ENCODE data around the gene SH3BP2. TPM values are rescaled to one million over a fixed set of nuclear protein-coding genes. Genes with fewer than 3 reads are reported as not detected.
A peak's percentile ranks its signal among the peaks of the same experiment; 100 is the strongest.

Gene SH3BP2, protein sequence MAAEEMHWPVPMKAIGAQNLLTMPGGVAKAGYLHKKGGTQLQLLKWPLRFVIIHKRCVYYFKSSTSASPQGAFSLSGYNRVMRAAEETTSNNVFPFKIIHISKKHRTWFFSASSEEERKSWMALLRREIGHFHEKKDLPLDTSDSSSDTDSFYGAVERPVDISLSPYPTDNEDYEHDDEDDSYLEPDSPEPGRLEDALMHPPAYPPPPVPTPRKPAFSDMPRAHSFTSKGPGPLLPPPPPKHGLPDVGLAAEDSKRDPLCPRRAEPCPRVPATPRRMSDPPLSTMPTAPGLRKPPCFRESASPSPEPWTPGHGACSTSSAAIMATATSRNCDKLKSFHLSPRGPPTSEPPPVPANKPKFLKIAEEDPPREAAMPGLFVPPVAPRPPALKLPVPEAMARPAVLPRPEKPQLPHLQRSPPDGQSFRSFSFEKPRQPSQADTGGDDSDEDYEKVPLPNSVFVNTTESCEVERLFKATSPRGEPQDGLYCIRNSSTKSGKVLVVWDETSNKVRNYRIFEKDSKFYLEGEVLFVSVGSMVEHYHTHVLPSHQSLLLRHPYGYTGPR
- total RNA-seq (2014; rRNA removed; shearing (Covaris generic)): 20.4 and 35.5 TPM in 2 replicates

DNA sequence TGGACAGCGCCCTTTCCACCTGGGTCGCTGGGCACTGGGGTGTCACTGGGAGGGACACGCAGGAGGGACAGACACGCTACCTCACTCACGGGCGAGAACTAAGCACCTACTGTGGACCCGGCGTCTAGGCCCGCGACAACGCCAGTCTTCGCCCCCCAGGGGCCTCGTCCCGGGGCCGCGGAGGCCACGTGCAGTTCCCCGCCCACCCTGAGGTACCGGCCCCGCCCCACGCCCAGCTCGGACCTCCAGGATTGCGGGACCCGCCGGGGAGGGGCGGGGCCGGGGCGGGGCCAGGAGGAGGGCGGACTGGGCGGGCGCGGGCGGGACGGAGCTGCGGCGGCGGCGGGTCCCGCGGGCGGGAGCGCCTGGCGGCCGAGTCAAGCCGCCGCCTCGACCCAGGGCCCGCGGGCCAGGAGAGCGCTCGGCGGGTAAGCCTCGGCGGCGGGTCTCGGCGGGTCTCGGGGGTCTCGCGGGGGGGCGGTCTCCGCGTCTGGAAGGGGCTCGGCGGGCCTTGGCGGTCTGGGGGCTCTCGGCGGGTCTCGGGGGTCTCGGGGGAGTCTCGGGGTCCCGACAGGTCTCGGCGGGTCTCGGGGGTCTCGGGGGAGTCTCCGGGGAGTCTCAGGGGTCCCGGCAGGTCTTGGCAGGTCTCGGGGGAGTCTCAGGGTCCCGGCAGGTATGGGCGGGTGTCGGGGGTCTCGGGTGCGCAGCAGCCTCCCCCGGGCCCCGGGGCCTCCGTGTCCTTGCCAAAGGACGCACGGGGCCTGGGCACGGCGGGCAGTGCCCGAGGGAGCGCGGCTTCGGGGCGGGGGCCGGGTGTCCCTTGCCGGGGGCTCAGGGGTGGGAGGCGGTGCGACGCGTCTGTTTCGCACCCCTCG, at the start of gene SH3BP2:
Gene SH3BP2 (plus strand): TSS at position 375 of the 875 bp plus-strand sequence. CDS start 27,533 bp downstream, outside the sequence.
- H3K4me3 ChIP-seq (ENCODE audit: insufficient read depth, low read depth, low read length): peak within 1 kb of the TSS; percentile 55
- no peaks in the 10 kb centered on the region for H3K36me3 ChIP-seq (replicated peaks; ENCODE audit: control insufficient read depth, insufficient read depth, low read length)
- H3K27me3 ChIP-seq (ENCODE audit: control insufficient read depth, insufficient read depth, low read length): peaks cover 12% of the 10 kb centered on the region
- peak; percentile 98 for DNase-seq

DNA sequence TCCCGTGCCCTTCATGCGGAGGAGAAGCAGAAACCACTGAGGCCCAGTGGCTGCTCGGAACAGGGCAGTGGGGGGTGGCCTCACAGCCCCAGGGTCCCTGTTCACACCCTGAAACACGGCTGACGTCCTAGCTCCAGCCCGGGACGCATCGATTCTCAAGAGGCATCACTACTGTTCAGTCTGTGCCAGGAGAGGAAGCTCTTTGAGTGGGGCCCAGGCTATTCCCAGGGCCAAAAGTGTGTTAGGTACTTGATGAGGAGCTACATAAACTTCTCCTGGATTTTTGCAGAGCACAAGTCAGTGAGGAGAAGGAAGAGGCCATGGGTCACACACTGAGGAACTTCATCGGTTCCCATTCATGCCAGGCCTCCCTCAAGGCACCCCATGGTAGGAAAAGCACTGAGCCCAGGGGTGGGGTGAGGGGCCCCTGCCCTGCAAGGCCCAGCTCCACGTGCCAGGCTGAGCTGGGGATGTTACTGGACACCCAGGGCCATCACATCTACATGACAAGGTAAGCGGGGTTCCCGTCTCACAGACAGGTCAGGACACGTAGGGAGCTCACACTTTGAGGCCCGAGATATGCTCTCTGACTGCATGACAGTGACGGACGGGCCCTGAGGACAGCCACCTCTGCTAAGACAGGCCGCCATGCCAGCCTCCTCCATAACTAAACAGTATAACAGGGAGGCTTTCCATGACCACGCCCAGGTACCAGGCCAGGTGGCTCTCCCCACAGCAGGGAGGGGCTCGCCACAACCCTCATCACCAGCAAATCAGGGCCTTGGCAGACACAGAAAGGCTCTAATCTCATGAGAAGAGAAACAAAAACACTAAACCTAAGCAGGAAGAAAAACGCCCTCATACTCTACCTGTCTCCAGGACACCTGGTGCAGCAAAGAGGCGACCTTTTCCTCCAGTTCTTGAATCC, 49.1 kb upstream of the SH3BP2 start:
- DNase-seq: peak; percentile 47
- H3K27me3 ChIP-seq (ENCODE audit: control insufficient read depth, insufficient read depth, low read length): no peaks in the 10 kb centered on the region
- peaks cover 26% of the 10 kb centered on the region for H3K36me3 ChIP-seq (replicated peaks; ENCODE audit: control insufficient read depth, insufficient read depth, low read length)
- H3K4me3 ChIP-seq (ENCODE audit: insufficient read depth, low read depth, low read length): no peak overlapping the region

GRCh38 chr4:2744576-2745270, 48.2 kb upstream of the SH3BP2 start:
- H3K27me3 ChIP-seq (ENCODE audit: control insufficient read depth, insufficient read depth, low read length): no peaks in the 10 kb centered on the region
- H3K4me3 ChIP-seq (ENCODE audit: insufficient read depth, low read depth, low read length): no peak overlapping the region
- DNase-seq: peak; percentile 32
- peaks cover 26% of the 10 kb centered on the region for H3K36me3 ChIP-seq (replicated peaks; ENCODE audit: control insufficient read depth, insufficient read depth, low read length)

- no peak for DNase-seq
- H3K4me3 ChIP-seq (ENCODE audit: insufficient read depth, low read depth, low read length): no peak overlapping the region
- peaks cover 26% of the 10 kb centered on the region for H3K36me3 ChIP-seq (replicated peaks; ENCODE audit: control insufficient read depth, insufficient read depth, low read length)
- no peaks in the 10 kb centered on the region for H3K27me3 ChIP-seq (ENCODE audit: control insufficient read depth, insufficient read depth, low read length)
Observed at GRCh38 chr4:2745516-2745915, 47.4 kb upstream of the SH3BP2 start.

DNA sequence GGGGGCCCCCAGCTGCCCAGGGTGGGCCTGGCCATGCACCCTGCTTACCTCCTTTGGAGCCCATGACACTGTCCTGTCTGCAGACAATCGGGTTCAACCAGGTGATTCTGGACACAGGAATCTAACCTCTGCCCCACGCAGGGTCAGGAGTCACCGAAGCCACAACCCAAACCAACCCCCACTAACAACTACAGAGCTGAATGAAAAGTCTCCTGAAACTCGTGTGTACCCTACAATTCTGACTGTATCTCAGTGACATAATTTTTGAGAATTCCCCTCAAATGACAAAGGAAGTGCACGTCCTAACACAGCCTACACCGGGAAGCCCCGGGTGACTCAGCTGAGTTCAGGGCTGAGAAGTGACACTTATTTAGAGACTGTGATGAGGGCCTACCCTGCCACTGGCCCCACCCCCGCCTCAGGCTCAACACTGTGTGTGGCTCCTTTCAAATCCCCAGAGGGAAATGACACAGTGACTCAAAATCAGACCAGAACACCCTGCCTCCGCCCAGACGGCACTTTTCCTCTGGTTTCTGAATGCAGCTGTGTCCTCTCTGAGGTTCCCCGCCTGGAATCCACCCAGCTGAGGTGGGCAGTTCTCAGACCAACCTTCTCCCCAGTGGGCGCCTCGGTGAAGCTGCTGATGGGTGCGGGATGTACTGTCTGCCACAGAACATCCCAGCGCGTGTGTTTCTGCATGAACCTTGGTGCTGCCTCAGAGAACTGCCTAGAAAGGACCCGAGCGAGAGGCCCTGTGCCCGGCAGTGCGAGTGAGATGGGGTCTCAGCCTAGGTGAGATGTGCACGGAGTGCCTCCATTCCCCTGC, 46.7 kb upstream of the SH3BP2 start:
- peak; percentile 35 for DNase-seq
- no peak overlapping the region for H3K4me3 ChIP-seq (ENCODE audit: insufficient read depth, low read depth, low read length)
- peaks cover 26% of the 10 kb centered on the region for H3K36me3 ChIP-seq (replicated peaks; ENCODE audit: control insufficient read depth, insufficient read depth, low read length)
- H3K27me3 ChIP-seq (ENCODE audit: control insufficient read depth, insufficient read depth, low read length): no peaks in the 10 kb centered on the region

DNA sequence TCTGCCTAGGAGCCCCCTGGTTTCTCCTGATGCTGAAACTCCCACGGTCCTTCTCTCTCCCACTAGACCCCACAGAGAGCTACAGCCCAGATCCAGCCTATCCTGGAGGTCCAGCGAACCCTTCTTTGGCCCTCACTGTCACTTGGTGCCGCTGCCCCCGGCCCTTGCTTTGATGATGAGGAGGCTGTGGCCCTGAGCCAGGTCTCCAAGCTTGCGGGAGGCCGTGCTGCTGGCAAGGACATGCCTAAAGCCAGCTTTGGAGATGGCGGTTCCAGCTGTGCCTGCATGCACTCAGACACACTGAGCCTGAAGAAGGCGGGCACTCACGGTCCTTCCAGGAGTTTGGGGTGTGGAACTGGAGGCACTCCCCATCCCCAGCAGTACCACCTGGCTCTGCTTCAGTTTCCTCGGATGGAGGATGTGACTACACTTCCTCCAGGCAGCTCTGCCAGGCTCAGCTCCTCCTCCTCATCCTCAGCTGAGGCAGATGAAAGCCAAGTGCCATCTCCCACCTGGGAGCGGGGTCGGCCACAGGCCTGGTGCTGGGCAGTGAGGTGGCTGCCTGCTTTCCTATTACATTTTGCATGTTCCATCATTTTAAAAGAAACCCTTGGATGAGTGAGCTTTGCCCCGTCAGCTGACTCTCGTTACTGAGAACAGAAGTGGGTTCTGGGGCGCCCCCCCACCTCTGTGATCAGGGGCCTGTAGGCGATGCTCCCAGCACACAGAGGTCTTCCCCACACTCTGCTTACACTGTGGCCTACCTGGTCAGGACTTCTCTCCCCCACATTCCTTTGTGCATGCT, 45.8 kb upstream of the SH3BP2 start:
- Histone ChIP-seq H3K36me3 (replicated peaks; ENCODE audit: control insufficient read depth, insufficient read depth, low read length) (peaks cover 26% of the 10 kb centered on the region), H3K4me3 (ENCODE audit: insufficient read depth, low read depth, low read length) (no peak overlapping the region), H3K27me3 (ENCODE audit: control insufficient read depth, insufficient read depth, low read length) (no peaks in the 10 kb centered on the region)
- no peak for DNase-seq

DNA sequence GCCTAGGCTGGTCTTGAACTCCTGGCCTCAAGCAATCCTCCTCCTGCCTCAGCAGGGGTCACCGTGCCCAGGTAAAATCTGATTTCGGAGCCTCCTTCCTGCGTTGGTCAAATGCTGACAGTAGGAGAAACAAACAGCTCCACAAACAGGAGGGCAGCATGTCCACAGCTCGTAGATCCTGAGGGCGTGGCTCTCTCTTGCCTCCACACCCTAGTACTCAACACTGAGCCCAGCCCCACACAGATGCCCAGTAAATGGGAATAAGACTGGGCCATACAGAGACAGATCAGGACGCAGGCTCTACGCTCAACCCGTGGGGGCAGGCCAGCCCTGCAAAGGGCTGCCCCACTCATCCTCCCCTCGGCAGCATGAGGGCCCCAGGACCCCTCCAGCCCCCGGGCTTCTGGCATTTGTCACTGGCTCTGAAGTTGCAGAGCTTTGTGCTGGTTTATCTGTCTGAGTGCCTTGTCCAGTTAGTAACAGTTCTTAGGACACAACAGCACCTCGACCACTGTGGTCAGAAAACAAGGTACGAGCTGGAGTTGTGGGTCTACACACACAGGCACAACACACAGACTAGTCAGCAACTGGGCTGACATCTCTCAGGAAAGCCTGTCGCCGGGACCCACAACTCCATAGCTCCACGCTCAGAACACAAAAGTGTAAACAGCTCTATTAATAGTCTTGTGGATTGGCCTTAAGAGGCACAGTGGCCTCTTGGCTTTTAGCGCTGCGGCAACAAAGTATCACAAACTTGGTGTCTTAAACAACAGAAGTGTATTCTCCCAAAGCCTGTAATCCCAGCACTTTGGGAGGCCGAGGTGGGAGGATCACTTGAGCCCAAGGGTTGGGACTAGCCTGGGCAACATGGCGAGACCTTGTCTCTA, 41.9 kb upstream of the SH3BP2 start:
- Histone ChIP-seq H3K27me3 (ENCODE audit: control insufficient read depth, insufficient read depth, low read length) (no peaks in the 10 kb centered on the region), H3K4me3 (ENCODE audit: insufficient read depth, low read depth, low read length) (no peak overlapping the region), H3K36me3 (replicated peaks; ENCODE audit: control insufficient read depth, insufficient read depth, low read length) (peaks cover 8% of the 10 kb centered on the region)
- peak; percentile 47 for DNase-seq

- no peak for DNase-seq
- no peaks in the 10 kb centered on the region for H3K27me3 ChIP-seq (ENCODE audit: control insufficient read depth, insufficient read depth, low read length)
- H3K4me3 ChIP-seq (ENCODE audit: insufficient read depth, low read depth, low read length): no peak overlapping the region
- H3K36me3 ChIP-seq (replicated peaks; ENCODE audit: control insufficient read depth, insufficient read depth, low read length): no peaks in the 10 kb centered on the region
Observed at GRCh38 chr4:2753436-2753835, 39.4 kb upstream of the SH3BP2 start.

DNA sequence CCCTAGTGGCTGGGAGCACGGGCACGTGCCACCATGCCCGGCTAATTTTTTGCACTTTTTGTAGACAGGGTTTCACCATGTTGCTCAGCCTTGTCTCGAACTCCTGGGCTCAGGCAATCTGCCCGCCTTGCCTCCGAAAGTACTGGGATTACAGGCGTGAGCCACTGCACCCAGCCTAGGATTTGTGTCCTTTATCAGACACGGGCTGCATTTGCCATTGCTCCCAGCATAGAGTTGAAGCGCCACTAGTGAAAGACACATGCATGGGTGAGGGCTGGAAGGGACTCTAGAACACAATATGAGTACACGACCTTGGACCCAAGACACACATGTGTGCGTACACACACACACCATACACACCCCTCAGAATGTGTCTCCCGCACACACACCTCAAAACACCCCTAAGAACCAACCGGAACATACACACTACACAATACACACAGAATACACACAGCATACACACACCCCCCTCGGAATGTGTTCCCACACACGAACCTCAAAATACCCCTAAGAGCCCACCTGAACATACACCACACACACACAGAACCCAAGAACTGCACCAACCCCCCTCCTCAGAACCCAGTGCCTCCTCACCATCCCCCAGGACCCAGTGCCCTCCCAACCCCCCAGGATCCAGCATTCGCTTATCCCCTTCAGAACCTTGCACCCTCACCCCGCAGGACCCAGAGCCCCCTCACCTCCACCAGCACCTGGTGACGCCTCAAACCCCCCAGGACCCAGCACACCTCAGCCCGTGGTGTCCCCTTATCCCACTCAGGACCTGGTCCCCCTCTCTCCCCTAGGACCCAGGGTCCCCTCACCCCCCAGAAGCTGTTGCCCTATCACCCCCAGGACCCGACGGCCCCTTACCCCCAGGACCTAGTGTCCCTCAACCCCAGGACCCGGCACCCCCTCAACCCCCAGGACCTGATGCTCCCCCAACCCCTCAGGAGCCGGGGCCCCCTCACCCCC, 37.8 kb upstream of the SH3BP2 start:
- peak; percentile 72 for DNase-seq

DNA sequence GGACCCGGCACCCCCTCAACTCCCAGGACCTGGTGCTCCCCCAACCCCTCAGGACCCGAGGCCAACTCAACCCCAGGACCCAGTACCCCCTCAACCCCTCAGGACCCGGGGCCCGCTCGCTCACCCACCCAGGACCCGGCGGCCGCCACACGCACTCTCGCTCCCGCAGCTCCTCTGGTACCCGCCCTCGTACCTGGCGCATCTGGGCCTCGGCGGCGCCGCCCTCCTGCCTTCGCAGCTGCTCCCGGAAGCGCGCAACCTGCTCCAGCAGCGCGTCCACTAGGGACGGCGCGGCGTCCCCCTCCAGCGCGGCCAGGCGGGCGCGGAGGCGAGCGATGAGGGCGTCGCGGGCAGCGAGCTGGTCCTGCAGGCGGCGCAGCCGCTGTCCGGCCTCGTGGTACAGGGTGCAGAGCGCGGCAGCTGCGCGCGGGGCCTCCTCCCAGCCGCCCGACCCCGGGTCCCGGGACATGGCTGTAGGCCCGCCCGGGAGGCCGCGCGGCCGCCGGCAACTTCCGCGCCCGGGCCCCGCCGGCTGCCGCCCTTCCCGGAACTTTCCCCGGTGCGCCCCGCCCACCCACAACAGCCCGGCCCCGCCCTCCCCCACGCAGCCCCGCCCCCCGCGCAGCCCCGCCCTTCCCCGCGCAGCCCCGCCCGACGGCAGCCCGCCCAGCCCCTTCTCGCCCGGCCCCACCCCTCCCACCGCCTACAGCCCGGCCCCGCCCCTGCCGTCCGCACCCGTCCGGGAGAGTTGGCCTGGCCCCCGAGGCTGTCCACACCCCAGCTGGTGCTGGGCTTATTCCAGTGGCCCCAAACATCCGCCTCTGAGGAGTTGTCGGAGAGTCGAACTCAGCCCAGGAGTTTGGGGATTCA, 36.8 kb upstream of the SH3BP2 start, which contains the start of gene TNIP2:
Gene TNIP2 (minus strand): TSS at position 516 of the 870 bp plus-strand sequence. CDS start 47 bp downstream, at position 469.
- DNase-seq: peak; percentile 100

More for the DNA sequence above, 37.8 kb upstream of the SH3BP2 start:
- no peaks in the 10 kb centered on the region for H3K36me3 ChIP-seq (replicated peaks; ENCODE audit: control insufficient read depth, insufficient read depth, low read length)
- peak overlapping the region; percentile 72 for H3K4me3 ChIP-seq (ENCODE audit: insufficient read depth, low read depth, low read length)
- no peaks in the 10 kb centered on the region for H3K27me3 ChIP-seq (ENCODE audit: control insufficient read depth, insufficient read depth, low read length)

More for the DNA sequence above, 36.8 kb upstream of the SH3BP2 start, which contains the start of gene TNIP2:
- Histone ChIP-seq H3K4me3 (ENCODE audit: insufficient read depth, low read depth, low read length) (peak within 1 kb of the TSS; percentile 72), H3K27me3 (ENCODE audit: control insufficient read depth, insufficient read depth, low read length) (no peaks in the 10 kb centered on the region), H3K36me3 (replicated peaks; ENCODE audit: control insufficient read depth, insufficient read depth, low read length) (no peaks in the 10 kb centered on the region)
